ENCODE measurements around the gene OR2T8. TPM values are rescaled to one million over a fixed set of nuclear protein-coding genes. Genes with fewer than 3 reads are reported as not detected.

OR2T8 gene
- total and polyA plus RNA-seq, 4 donors, result 0.16 to 0.21 TPM; not detected in 2

DNA sequence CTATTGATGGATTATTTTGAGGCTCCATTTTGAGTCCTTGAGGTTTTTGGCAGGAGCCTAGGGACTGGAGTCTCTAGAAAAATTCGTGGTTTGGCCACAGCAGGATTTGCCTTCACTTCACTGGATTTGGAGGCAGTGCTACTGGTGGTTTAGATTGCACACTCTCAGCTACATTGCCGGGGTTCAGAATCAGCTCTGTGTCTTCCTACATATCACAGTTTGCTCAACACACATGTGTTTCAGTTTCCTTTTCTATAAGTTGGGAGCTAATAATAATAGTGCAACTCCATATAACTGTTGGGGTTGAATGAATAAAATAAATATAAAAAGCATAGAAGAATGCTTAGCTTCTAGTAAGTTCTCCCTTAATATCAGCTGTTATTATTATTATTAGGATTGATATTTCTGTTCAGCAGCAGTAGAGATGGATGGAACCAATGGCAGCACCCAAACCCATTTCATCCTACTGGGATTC lies 24.9 kb upstream of the OR2T8 start, which contains the start of gene OR2W3:
TSS of gene OR2W3 (plus strand) at position 425 of the 475 bp plus-strand sequence. CDS start at position 425, 0 bp downstream.
- no peaks in the 10 kb centered on the region for H3K27me3 ChIP-seq (ENCODE audit: control insufficient read depth in 3 of 3, insufficient read depth in 3 of 3, low read length in 2 of 3)
- H3K27ac ChIP-seq (ENCODE audit: low read depth in 1 of 2, low read length in 1 of 2), result no peak within 1 kb of the TSS
- H3K9ac ChIP-seq (ENCODE audit: insufficient read depth in 1 of 2, low read length in 2 of 2), result no peak within 1 kb of the TSS
- no peaks in the 10 kb centered on the region for H3K4me1 ChIP-seq (ENCODE audit: control insufficient read depth in 5 of 5, insufficient read depth in 5 of 5, low read length in 5 of 5)
- TF ChIP-seq, protein P1, sequence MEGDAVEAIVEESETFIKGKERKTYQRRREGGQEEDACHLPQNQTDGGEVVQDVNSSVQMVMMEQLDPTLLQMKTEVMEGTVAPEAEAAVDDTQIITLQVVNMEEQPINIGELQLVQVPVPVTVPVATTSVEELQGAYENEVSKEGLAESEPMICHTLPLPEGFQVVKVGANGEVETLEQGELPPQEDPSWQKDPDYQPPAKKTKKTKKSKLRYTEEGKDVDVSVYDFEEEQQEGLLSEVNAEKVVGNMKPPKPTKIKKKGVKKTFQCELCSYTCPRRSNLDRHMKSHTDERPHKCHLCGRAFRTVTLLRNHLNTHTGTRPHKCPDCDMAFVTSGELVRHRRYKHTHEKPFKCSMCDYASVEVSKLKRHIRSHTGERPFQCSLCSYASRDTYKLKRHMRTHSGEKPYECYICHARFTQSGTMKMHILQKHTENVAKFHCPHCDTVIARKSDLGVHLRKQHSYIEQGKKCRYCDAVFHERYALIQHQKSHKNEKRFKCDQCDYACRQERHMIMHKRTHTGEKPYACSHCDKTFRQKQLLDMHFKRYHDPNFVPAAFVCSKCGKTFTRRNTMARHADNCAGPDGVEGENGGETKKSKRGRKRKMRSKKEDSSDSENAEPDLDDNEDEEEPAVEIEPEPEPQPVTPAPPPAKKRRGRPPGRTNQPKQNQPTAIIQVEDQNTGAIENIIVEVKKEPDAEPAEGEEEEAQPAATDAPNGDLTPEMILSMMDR (IDR thresholded peaks at IDR 0.05; ENCODE audit: control extremely low read depth, extremely low read depth), result no peak
- H3K4me3 ChIP-seq, result no peak within 1 kb of the TSS
- DNase-seq (no peak), ATAC-seq (ENCODE audit: insufficient read depth, low FRiP score) (no peak)
- WGBS, 2 donors, result 39 to 44% methylated on average over 2 of the region's 2 CpGs
- peaks cover 0 to 4% (median under 1%) of the 10 kb centered on the region in 4 donors for H3K9me3 ChIP-seq (ENCODE audit: control insufficient read depth in 4 of 4, insufficient read depth in 3 of 4, low read length in 3 of 4)
- no peaks in the 10 kb centered on the region for H3K36me3 ChIP-seq (ENCODE audit: control insufficient read depth in 4 of 4, insufficient read depth in 4 of 4, low read length in 4 of 4)

DNA sequence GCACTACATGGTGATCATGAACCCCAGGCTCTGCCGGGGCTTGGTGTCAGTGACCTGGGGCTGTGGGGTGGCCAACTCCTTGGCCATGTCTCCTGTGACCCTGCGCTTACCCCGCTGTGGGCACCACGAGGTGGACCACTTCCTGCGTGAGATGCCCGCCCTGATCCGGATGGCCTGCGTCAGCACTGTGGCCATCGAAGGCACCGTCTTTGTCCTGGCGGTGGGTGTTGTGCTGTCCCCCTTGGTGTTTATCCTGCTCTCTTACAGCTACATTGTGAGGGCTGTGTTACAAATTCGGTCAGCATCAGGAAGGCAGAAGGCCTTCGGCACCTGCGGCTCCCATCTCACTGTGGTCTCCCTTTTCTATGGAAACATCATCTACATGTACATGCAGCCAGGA lies 24.1 kb upstream of the OR2T8 start:
- Histone ChIP-seq H3K9me3 (ENCODE audit: control insufficient read depth in 4 of 4, insufficient read depth in 3 of 4, low read length in 3 of 4) (peaks cover 0 to 4% (median under 1%) of the 10 kb centered on the region in 4 donors), H3K4me1 (ENCODE audit: control insufficient read depth in 5 of 5, insufficient read depth in 5 of 5, low read length in 5 of 5) (no peaks in the 10 kb centered on the region), H3K36me3 (ENCODE audit: control insufficient read depth in 4 of 4, insufficient read depth in 4 of 4, low read length in 4 of 4) (no peaks in the 10 kb centered on the region), H3K4me3 (no peak overlapping the region), H3K9ac (ENCODE audit: insufficient read depth in 1 of 2, low read length in 2 of 2) (no peak overlapping the region), H3K27ac (ENCODE audit: low read depth in 1 of 2, low read length in 1 of 2) (no peak overlapping the region), H3K27me3 (ENCODE audit: control insufficient read depth in 3 of 3, insufficient read depth in 3 of 3, low read length in 2 of 3) (no peaks in the 10 kb centered on the region)
- WGBS, 2 donors, result 89 to 91% methylated on average over 14 of the region's 14 CpGs
- ATAC-seq (ENCODE audit: insufficient read depth, low FRiP score) (no peak), DNase-seq (no peak)
- TF ChIP-seq, protein P1 (IDR thresholded peaks at IDR 0.05; ENCODE audit: control extremely low read depth, extremely low read depth), result no peak

DNA sequence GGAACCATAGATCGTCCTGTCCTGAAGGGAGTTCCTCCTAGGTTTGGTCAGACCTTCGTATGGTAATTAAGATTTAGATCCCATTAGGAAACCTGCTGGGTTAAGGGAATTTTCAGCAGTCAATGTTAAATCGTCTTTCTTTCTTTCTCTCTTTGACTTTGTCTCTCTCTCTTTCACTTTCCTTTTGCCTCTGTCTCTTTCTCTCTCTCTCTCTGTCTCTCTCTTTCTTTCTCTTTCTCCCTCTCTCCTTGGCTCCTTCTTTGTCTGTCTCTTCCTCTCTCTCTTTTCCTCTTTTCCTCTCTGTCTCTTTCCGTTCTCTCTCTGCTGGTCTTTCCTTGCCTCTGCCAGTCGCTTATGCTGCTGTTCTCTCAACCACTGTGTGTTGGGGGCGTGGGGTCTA lies 15.9 kb upstream of the OR2T8 start:
- Histone ChIP-seq H3K27me3 (ENCODE audit: control insufficient read depth in 3 of 3, insufficient read depth in 3 of 3, low read length in 2 of 3) (no peaks in the 10 kb centered on the region), H3K36me3 (ENCODE audit: control insufficient read depth in 4 of 4, insufficient read depth in 4 of 4, low read length in 4 of 4) (no peaks in the 10 kb centered on the region), H3K4me3 (no peak overlapping the region), H3K9me3 (ENCODE audit: control insufficient read depth in 4 of 4, insufficient read depth in 3 of 4, low read length in 3 of 4) (peaks cover 0 to 4% (median 2%) of the 10 kb centered on the region in 4 donors), H3K27ac (ENCODE audit: low read depth in 1 of 2, low read length in 1 of 2) (no peak overlapping the region), H3K4me1 (ENCODE audit: control insufficient read depth in 5 of 5, insufficient read depth in 5 of 5, low read length in 5 of 5) (no peaks in the 10 kb centered on the region), H3K9ac (ENCODE audit: insufficient read depth in 1 of 2, low read length in 2 of 2) (no peak overlapping the region)
- TF ChIP-seq, protein P1 (IDR thresholded peaks at IDR 0.05; ENCODE audit: control extremely low read depth, extremely low read depth), result no peak
- DNase-seq (no peak), ATAC-seq (ENCODE audit: insufficient read depth, low FRiP score) (no peak)
- 85 to 88% methylated on average over 6 of the region's 6 CpGs for WGBS, 2 donors

DNA sequence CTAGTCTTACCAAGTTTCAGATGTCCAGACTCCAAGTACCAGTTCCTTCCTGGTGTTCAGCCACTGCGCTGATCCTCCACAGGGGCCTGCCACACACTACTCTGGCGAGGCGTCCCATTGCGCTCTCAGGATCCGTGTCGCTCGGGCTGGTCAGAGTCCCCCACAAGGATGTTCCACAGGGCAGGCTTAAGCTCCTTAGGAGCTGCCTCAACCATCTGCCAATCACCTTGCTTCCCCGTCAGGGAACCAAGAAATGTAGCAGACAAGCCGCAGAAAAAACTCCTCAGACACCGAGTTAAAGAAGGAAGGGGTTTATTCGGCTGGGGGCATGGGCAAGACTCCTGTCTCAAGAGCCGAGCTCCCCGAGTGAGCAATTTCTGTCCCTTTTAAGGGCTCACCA lies 14.9 kb upstream of the OR2T8 start:
- DNase-seq (no peak), ATAC-seq (ENCODE audit: insufficient read depth, low FRiP score) (no peak)
- H3K4me1 ChIP-seq (ENCODE audit: control insufficient read depth in 5 of 5, insufficient read depth in 5 of 5, low read length in 5 of 5), result no peaks in the 10 kb centered on the region
- H3K9me3 ChIP-seq (ENCODE audit: control insufficient read depth in 4 of 4, insufficient read depth in 3 of 4, low read length in 3 of 4), result peaks cover 0 to 4% (median 1%) of the 10 kb centered on the region in 4 donors
- WGBS, 2 donors, result 71 to 86% methylated on average over 13 of the region's 13 CpGs
- no peak overlapping the region for H3K27ac ChIP-seq (ENCODE audit: low read depth in 1 of 2, low read length in 1 of 2)
- no peak overlapping the region for H3K4me3 ChIP-seq
- TF ChIP-seq, protein P1 (IDR thresholded peaks at IDR 0.05; ENCODE audit: control extremely low read depth, extremely low read depth), result no peak
- no peaks in the 10 kb centered on the region for H3K36me3 ChIP-seq (ENCODE audit: control insufficient read depth in 4 of 4, insufficient read depth in 4 of 4, low read length in 4 of 4)
- H3K9ac ChIP-seq (ENCODE audit: insufficient read depth in 1 of 2, low read length in 2 of 2), result no peak overlapping the region
- no peaks in the 10 kb centered on the region for H3K27me3 ChIP-seq (ENCODE audit: control insufficient read depth in 3 of 3, insufficient read depth in 3 of 3, low read length in 2 of 3)

All from lung (tissue), 12 donors.